ENCODE measurements around the gene CPPED1. TPM values are rescaled to one million over a fixed set of nuclear protein-coding genes. Genes with fewer than 3 reads are reported as not detected.

Gene CPPED1, protein sequence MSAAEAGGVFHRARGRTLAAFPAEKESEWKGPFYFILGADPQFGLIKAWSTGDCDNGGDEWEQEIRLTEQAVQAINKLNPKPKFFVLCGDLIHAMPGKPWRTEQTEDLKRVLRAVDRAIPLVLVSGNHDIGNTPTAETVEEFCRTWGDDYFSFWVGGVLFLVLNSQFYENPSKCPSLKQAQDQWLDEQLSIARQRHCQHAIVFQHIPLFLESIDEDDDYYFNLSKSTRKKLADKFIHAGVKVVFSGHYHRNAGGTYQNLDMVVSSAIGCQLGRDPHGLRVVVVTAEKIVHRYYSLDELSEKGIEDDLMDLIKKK
- 25.1 TPM for polyA plus RNA-seq
- long read RNA-seq, donor 1, full-length matches to known transcripts = 7 of 7 reads
- long read RNA-seq, donor 1, partial matches to known transcripts = 0 of 7 reads
- long read RNA-seq, donor 1, other reads (novel, unspliced or antisense) = 0 of 7 reads
- long read RNA-seq, donor 2, full-length matches to known transcripts = 12 of 18 reads
- long read RNA-seq, donor 2, partial matches to known transcripts = 6 of 18 reads
- long read RNA-seq, donor 2, other reads (novel, unspliced or antisense) = 0 of 18 reads
- long read RNA-seq, donor 3 = 0 reads
- long read RNA-seq, donor 4 = 0 reads
- long read RNA-seq, donor 5, full-length matches to known transcripts = 7 of 7 reads
- long read RNA-seq, donor 5, partial matches to known transcripts = 0 of 7 reads
- long read RNA-seq, donor 5, other reads (novel, unspliced or antisense) = 0 of 7 reads
- long read RNA-seq, donor 6, full-length matches to known transcripts = 14 of 14 reads
- long read RNA-seq, donor 6, partial matches to known transcripts = 0 of 14 reads
- long read RNA-seq, donor 6, other reads (novel, unspliced or antisense) = 0 of 14 reads
- long read RNA-seq, donor 7, partial matches to known transcripts = 0 of 2 reads
- long read RNA-seq, donor 7, other reads (novel, unspliced or antisense) = 0 of 2 reads
- long read RNA-seq, donor 8, full-length matches to known transcripts = 18 of 27 reads
- long read RNA-seq, donor 8, partial matches to known transcripts = 9 of 27 reads
- long read RNA-seq, donor 8, other reads (novel, unspliced or antisense) = 0 of 27 reads
- long read RNA-seq, donor 9, full-length matches to known transcripts = 18 of 30 reads
- long read RNA-seq, donor 9, partial matches to known transcripts = 12 of 30 reads
- long read RNA-seq, donor 9, other reads (novel, unspliced or antisense) = 0 of 30 reads
- long read RNA-seq, donor 10, full-length matches to known transcripts = 18 of 28 reads
- long read RNA-seq, donor 10, partial matches to known transcripts = 10 of 28 reads
- long read RNA-seq, donor 10, other reads (novel, unspliced or antisense) = 0 of 28 reads
- long read RNA-seq, donor 11, full-length matches to known transcripts = 6 of 6 reads
- long read RNA-seq, donor 11, partial matches to known transcripts = 0 of 6 reads
- long read RNA-seq, donor 11, other reads (novel, unspliced or antisense) = 0 of 6 reads

DNA sequence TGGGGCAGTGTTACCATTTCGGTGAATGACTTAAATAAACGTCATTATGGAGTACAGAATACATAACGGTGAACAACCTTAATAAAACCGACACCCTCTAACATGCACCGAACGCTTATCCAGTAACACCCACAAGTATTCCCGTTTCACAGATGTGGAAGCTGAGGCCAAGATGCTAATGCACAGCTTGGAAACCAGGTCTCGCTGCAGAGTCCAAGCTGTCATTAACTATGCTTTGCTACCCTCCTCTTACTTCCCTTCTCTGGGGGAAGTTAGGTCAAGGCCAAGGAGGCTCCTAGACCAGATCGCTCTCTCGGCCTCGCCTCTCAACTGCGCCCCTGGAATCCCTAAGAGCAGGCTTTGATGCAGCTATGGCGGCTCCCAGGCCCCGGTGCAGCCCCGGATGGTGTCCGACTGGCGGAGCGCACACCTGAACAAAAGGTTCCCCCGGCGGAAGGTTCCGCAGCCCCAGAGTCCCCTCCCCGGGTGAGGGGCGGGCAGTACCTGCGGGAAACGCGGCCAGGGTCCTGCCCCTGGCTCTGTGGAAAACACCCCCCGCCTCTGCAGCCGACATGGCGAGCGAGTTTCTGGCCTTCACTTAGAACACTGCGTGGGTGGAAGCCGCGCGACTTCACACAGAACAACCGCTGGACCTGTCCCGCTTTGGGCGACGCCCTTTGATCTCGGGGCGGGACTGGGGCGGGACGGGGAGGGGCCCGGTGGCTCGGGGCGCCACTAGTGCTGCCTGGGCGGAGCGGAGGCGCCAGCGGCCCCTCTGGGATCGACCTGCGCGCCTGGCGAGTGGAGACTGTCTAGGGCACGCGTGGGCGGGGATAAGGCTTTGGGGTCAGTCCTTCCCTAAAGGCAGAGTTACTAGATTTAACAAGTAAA lies at the start of gene CPPED1:
Gene CPPED1, minus strand, starts transcription at position 685 of the 891 bp plus-strand sequence. Its CDS starts 111 bp downstream, at position 574.
- no peaks in the 10 kb centered on the region for H3K27me3 ChIP-seq (ENCODE audit: control insufficient read depth, insufficient read depth, low read length)
- H3K27ac ChIP-seq (ENCODE audit: low read length) = peak within 1 kb of the TSS; percentile 88
- H3K4me1 ChIP-seq (ENCODE audit: control insufficient read depth, insufficient read depth, low read length) = no peaks in the 10 kb centered on the region
- H3K9me3 ChIP-seq (ENCODE audit: control insufficient read depth, low read depth, low read length) = no peaks in the 10 kb centered on the region
- WGBS (ENCODE audit: insufficient coverage, low lambda C conversion rate) = 0% methylated on average over 2 of the region's 56 CpGs
- peak within 1 kb of the TSS; percentile 66 for H3K4me3 ChIP-seq (ENCODE audit: low read length)
- no peaks in the 10 kb centered on the region for H3K36me3 ChIP-seq (ENCODE audit: control insufficient read depth, insufficient read depth, low read length)
- DNase-seq = peak; percentile 84 to 97

DNA sequence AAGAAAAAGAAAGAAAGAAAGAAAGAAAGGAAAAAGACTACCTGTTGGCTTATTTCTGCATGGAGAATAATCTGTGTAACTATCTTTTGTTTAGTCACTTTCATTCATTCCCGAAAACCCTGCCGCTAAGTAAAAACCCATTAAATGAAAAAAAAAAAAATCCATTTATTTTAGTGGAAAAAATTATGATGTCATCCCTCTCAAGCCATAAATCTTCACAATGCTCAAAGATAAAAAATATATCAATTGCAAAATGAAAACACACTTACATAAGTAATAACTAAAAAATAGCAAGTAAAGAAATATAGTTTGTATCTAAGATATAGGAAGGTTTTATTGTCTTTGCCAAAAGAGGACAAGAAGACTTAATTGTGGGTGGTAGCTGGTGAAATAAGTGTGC lies 46.5 kb upstream of the CPPED1 start:
- Histone ChIP-seq H3K9me3 (ENCODE audit: control insufficient read depth, low read depth, low read length) (no peaks in the 10 kb centered on the region), H3K36me3 (ENCODE audit: control insufficient read depth, insufficient read depth, low read length) (no peaks in the 10 kb centered on the region), H3K27ac (ENCODE audit: low read length) (no peak overlapping the region), H3K27me3 (ENCODE audit: control insufficient read depth, insufficient read depth, low read length) (no peaks in the 10 kb centered on the region), H3K4me3 (ENCODE audit: low read length) (no peak overlapping the region), H3K4me1 (ENCODE audit: control insufficient read depth, insufficient read depth, low read length) (no peaks in the 10 kb centered on the region)
- 90% methylated on average over 2 of the region's 2 CpGs for WGBS (ENCODE audit: insufficient coverage, low lambda C conversion rate)
- DNase-seq = no peak

DNA sequence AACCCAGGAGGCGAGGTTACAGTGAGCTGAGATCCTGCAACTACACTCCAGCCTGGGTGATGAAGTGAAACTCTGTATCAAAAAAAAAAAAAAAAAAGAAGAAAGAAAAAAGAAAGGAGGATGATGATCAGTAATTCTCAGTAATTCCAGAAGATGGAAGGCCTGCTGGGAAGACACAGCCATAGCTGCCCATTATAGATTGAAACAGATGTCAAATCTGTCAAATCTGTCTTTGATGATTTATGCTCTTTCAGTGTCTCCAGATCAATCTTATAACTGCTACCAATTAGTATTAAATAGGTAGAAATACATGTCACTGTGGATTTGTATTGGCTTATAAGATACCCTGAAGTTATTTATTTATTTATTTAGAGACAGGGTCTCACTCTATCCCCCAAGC lies 42.9 kb upstream of the CPPED1 start:
- H3K9me3 ChIP-seq (ENCODE audit: control insufficient read depth, low read depth, low read length) = no peaks in the 10 kb centered on the region
- H3K36me3 ChIP-seq (ENCODE audit: control insufficient read depth, insufficient read depth, low read length) = no peaks in the 10 kb centered on the region
- no peak overlapping the region for H3K27ac ChIP-seq (ENCODE audit: low read length)
- DNase-seq = no peak
- H3K4me1 ChIP-seq (ENCODE audit: control insufficient read depth, insufficient read depth, low read length) = no peaks in the 10 kb centered on the region
- no CpG with 5 or more reads among the region's 1 CpG for WGBS (ENCODE audit: insufficient coverage, low lambda C conversion rate)
- H3K27me3 ChIP-seq (ENCODE audit: control insufficient read depth, insufficient read depth, low read length) = no peaks in the 10 kb centered on the region
- H3K4me3 ChIP-seq (ENCODE audit: low read length) = no peak overlapping the region

DNA sequence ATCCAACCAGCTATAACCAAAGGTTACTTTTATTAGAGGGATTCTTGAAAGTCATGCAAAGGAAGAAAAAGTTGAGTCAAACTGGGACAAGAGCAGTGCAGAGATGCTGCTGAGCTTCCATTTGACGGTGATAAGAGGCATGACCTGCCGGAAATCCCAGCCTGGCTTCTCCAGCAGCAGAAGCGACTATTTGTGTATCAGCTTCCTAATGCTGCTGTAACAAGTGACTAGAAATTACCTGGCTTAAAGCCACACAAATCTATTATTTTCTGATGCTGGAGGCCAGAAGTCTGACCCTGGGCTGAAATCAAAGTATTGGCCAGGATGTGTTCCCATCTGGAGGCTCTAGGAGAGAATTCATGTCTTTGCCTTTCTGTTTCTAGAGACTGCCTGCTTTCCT lies 41.6 kb upstream of the CPPED1 start:
- Histone ChIP-seq H3K9me3 (ENCODE audit: control insufficient read depth, low read depth, low read length) (no peaks in the 10 kb centered on the region), H3K36me3 (ENCODE audit: control insufficient read depth, insufficient read depth, low read length) (no peaks in the 10 kb centered on the region), H3K27me3 (ENCODE audit: control insufficient read depth, insufficient read depth, low read length) (no peaks in the 10 kb centered on the region), H3K27ac (ENCODE audit: low read length) (no peak overlapping the region), H3K4me3 (ENCODE audit: low read length) (no peak overlapping the region), H3K4me1 (ENCODE audit: control insufficient read depth, insufficient read depth, low read length) (no peaks in the 10 kb centered on the region)
- DNase-seq = no peak
- no CpG with 5 or more reads among the region's 3 CpGs for WGBS (ENCODE audit: insufficient coverage, low lambda C conversion rate)

DNA sequence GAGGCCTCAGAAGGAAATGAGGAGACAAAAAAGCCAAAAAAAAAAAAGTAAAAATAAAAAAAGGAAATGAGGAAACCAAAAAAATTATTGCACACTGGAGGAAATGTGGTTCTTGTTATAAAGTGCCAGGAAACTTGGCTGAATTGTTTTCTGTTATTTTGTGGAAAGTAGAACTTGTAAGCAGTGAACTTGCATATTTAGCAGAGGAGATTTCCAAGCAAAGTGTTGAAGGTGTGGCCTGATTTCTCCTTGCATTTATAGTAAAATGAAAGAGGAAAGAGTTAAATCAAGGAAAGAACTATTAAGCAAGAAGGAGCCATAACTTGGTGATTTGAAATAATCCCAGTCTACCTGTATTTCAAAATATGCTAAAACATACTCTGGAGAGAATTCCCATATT lies 34.1 kb upstream of the CPPED1 start:
- DNase-seq = no peak

DNA sequence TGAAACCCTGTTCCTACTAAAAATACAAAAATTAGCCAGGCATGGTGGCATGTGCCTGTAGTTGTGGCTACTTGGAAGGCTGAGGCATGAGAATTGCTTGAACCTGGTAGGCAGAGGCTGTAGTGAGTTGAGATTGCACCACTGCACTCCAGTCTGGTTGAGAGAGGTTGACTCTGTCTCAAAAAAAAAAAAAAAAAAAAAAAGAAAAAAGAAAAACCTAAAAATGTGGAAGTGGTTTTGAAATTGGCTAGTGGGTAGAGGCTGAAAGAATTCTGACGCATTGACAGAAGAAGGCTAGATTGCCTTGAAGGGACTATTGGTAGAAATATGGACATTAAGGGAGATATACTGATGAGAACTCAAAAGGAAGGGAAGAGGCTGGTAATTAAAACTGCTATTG lies 33.6 kb upstream of the CPPED1 start:
- 100% methylated on average over 1 of the region's 1 CpG for WGBS (ENCODE audit: insufficient coverage, low lambda C conversion rate)
- H3K4me3 ChIP-seq (ENCODE audit: low read length) = no peak overlapping the region
- no peak for DNase-seq

More for the DNA sequence above, 34.1 kb upstream of the CPPED1 start:
- Histone ChIP-seq H3K9me3 (ENCODE audit: control insufficient read depth, low read depth, low read length) (no peaks in the 10 kb centered on the region), H3K27me3 (ENCODE audit: control insufficient read depth, insufficient read depth, low read length) (peaks cover 3% of the 10 kb centered on the region), H3K4me1 (ENCODE audit: control insufficient read depth, insufficient read depth, low read length) (no peaks in the 10 kb centered on the region), H3K27ac (ENCODE audit: low read length) (no peak overlapping the region), H3K4me3 (ENCODE audit: low read length) (no peak overlapping the region), H3K36me3 (ENCODE audit: control insufficient read depth, insufficient read depth, low read length) (no peaks in the 10 kb centered on the region)

DNA sequence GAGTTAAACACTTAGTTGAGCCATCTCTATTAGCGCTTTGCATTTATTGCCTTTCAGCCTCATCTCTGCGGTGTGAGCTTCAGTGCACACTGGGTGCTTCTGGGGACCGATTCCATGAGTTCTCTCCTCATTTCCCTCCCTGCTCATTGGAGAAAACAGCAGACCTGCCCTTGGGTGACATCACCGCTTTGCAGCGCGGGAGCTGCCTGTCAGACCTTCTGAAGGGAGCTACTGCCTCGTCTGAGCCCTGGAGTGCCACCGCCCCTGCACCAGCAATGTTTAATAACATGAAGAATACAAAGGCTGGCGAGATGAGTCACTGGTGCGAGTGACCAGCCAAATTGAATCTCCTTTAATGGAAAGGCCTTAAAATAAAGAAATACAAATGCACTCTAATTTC lies 30.2 kb upstream of the CPPED1 start:
- no CpG with 5 or more reads among the region's 10 CpGs for WGBS (ENCODE audit: insufficient coverage, low lambda C conversion rate)
- Histone ChIP-seq H3K4me1 (ENCODE audit: control insufficient read depth, insufficient read depth, low read length) (no peaks in the 10 kb centered on the region), H3K9me3 (ENCODE audit: control insufficient read depth, low read depth, low read length) (no peaks in the 10 kb centered on the region), H3K36me3 (ENCODE audit: control insufficient read depth, insufficient read depth, low read length) (no peaks in the 10 kb centered on the region), H3K27me3 (ENCODE audit: control insufficient read depth, insufficient read depth, low read length) (peaks cover 3% of the 10 kb centered on the region), H3K27ac (ENCODE audit: low read length) (no peak overlapping the region), H3K4me3 (ENCODE audit: low read length) (no peak overlapping the region)
- no peak for DNase-seq

More for the DNA sequence above, 33.6 kb upstream of the CPPED1 start:
- peaks cover 3% of the 10 kb centered on the region for H3K27me3 ChIP-seq (ENCODE audit: control insufficient read depth, insufficient read depth, low read length)
- no peaks in the 10 kb centered on the region for H3K9me3 ChIP-seq (ENCODE audit: control insufficient read depth, low read depth, low read length)
- H3K36me3 ChIP-seq (ENCODE audit: control insufficient read depth, insufficient read depth, low read length) = no peaks in the 10 kb centered on the region
- no peaks in the 10 kb centered on the region for H3K4me1 ChIP-seq (ENCODE audit: control insufficient read depth, insufficient read depth, low read length)
- H3K27ac ChIP-seq (ENCODE audit: low read length) = no peak overlapping the region

DNA sequence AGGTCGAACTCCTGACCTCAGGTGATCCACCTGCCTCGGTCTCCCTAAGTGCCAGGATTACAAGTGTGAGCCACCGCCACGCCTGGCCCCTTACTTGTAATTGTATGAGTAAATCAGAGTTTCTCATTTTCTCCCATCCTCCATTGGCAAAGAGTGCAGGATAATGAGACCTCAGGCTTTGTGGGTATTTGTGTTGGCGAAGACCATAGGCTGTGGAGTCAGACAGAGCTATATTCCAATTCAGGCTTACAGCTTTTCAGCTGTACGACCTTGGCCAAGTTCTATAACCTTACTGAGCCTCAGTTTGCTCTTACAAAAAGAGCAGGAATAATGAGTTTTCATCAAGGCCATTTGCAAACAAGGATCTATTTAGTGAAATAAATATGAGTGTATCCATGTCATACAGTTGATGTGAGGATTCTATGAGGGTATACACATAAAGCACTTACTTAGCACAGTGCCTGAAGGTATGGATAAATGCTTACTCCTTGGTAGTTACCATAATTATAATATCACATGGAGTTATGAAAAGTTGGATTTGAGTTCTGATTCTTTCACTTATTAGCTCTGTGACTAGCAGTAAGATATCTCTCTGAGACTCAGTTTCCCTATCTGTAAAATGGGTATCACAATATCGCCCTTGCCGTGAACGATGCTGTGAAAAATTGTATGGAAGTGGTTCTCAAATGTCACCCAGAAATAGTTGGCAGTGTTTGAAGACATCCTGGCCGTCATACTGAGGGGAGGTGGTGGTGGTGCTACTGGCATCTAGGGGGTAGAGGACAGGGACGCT lies 25.6 kb upstream of the CPPED1 start:
- no peak for DNase-seq
- no peak overlapping the region for H3K27ac ChIP-seq (ENCODE audit: low read length)
- WGBS (ENCODE audit: insufficient coverage, low lambda C conversion rate) = no CpG with 5 or more reads among the region's 11 CpGs
- H3K36me3 ChIP-seq (ENCODE audit: control insufficient read depth, insufficient read depth, low read length) = no peaks in the 10 kb centered on the region
- H3K9me3 ChIP-seq (ENCODE audit: control insufficient read depth, low read depth, low read length) = no peaks in the 10 kb centered on the region
- no peak overlapping the region for H3K4me3 ChIP-seq (ENCODE audit: low read length)
- H3K27me3 ChIP-seq (ENCODE audit: control insufficient read depth, insufficient read depth, low read length) = peaks cover 8% of the 10 kb centered on the region
- H3K4me1 ChIP-seq (ENCODE audit: control insufficient read depth, insufficient read depth, low read length) = no peaks in the 10 kb centered on the region

DNA sequence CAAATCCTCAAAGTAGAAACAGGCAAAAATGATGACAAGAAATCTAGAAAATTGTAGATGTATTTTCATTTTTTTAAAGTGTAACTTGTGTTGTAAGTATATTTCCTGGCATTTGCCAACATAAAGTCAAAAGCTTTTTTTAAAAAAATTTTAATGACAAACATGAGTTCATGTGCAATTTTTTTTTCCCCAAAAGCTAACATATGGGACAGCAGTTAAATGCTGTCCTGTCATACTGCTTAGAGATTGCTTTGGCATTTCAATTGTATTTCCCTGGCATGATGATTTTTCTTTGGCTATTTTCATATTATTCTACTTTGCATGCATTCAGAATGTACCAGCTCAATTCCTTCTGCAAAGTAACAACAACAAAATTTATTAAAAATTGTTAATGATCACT lies 24.5 kb upstream of the CPPED1 start:
- H3K4me1 ChIP-seq (ENCODE audit: control insufficient read depth, insufficient read depth, low read length) = no peaks in the 10 kb centered on the region
- H3K27ac ChIP-seq (ENCODE audit: low read length) = no peak overlapping the region
- H3K27me3 ChIP-seq (ENCODE audit: control insufficient read depth, insufficient read depth, low read length) = peaks cover 5% of the 10 kb centered on the region
- no peak overlapping the region for H3K4me3 ChIP-seq (ENCODE audit: low read length)
- H3K9me3 ChIP-seq (ENCODE audit: control insufficient read depth, low read depth, low read length) = no peaks in the 10 kb centered on the region
- no peak for DNase-seq
- no peaks in the 10 kb centered on the region for H3K36me3 ChIP-seq (ENCODE audit: control insufficient read depth, insufficient read depth, low read length)
